UCSD-AML1 (cell line): ENCODE results near the gene MT1G.
"Not testable (repeated sequence)": the region's sequence is repeated elsewhere in the genome, so short reads cannot be mapped to it uniquely, and the experiment has no call there.

Source experiments
- DNase-seq: peaks from one replicate; lab custom pipeline; 2025; ENCODE audit not compliant: unreplicated experiment; lab: John Stamatoyannopoulos, UW

The MT1G gene

GRCh38 chr16:56621665-56622445 is 46.0 kb downstream of the MT1G start:
- not testable (repeated sequence) for DNase-seq

GRCh38 chr16:56620339-56620897 is 47.4 kb downstream of the MT1G start:
- DNase-seq = no peak

DNA sequence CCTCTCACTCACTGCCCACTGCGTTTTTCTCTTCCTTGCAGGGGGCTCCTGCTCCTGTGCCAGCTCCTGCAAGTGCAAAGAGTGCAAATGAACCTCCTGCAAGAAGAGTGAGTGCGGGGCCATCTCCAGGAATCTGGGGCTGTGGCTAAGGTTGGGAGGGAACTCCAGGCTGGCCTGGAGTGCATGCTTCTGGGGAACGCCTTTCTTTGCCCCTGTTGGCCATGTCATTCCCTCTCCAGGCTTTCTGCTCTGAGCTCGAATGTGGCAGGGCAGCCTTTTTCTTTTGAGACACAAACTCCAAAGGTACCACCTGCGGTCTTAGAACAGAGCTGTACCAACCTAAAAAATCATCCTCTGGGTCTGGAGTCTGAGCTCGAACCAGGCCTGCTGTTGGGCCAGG is 49.7 kb downstream of the MT1G start:
- DNase-seq = no peak

DNA sequence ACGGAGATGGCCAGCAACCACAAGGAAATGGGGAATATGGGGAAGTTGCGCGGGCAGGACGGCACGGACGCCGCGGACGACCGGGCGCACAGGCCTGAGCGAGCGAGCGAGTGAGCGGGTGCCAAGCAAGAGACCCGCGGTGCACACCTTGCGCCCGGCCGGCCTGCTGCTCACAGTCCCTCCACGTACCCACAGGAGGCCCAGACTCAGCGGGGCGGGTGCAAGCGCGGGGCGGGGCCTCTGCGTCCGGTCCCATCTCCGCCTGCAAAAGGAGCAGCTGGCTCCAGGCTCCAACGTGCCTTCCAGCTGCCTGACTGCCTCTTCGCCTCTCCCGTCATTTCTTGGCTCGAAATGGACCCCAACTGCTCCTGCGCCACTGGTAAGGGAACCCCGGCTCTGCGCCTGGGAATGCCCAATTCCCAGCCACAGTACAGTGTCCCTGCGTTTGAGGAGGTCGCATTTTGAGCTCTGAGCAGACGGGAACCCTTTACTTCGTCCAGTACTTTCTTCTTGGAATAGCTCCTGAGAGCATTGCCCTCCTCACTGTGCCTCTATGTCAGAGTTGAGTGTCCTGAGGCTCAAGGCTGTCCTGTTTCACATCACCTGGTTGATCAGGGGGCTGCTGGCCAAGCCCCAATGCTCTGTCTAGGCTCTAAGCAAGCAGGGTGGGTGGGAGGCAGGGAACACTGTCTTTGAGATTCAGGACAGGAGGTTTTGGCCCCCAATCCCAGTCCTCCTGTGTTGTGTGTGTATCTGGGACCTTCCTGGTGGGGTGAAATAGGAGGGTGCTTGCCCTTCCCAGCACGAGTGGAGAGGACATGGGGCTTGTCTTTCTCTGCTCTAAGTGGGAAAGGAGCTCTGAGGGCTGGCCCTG is 50.4 kb downstream of the MT1G start:
- DNase-seq = no peak
